Stimulated activated naive CD4-positive, alpha-beta T cell (primary cell): ENCODE results near the gene GGPS1.
"Not testable (repeated sequence)": the region's sequence is repeated elsewhere in the genome, so short reads cannot be mapped to it uniquely, and the experiment has no call there.

ENCODE experiments used
- DNase-seq, 6 experiments: peaks; one replicate each; lab custom pipeline; 2025; lab: John Stamatoyannopoulos, UW

GGPS1 gene

DNA sequence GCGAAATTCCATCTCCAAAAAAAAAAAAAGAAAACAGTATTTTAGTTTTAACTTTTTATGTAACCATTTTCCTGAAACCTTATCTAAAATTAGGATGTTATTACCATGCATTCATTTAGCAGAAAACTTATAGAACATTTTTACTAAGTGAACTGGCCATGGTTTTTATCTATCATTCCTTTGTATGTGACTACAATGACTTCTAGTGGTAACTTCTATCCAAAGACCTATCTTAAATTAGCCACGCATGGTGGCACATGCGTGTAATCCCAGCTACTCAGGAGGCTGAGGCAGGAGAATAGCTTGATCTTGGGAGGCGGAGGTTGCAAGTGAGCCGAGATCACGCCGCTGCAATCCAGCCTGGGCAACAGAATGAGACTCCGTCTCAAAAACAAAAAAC lies 11.4 kb downstream of the GGPS1 start:
- DNase-seq: no peak

DNA sequence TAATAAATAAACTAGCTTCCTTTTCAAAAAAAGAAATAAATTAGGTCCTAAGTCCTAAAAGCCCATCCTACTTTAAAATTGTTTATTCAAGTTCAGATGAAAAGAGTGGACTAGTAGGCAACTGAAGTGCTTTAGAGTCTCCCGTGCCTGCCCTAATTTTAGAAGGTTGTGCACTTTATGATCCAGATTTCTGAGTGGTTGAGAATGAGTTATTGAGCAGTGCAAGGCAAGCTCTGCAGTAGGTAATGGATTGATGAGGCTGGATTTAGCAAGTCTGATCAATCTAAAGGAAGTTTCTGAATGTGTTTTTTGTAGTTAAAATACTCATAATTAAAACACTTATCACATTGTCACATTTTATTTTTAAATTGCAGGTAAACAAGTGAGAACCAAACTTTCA lies 13.0 kb downstream of the GGPS1 start:
- no peak for DNase-seq

DNA sequence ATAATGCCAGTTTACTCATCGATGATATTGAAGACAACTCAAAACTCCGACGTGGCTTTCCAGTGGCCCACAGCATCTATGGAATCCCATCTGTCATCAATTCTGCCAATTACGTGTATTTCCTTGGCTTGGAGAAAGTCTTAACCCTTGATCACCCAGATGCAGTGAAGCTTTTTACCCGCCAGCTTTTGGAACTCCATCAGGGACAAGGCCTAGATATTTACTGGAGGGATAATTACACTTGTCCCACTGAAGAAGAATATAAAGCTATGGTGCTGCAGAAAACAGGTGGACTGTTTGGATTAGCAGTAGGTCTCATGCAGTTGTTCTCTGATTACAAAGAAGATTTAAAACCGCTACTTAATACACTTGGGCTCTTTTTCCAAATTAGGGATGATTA lies 13.7 kb downstream of the GGPS1 start:
- DNase-seq: no peak

DNA sequence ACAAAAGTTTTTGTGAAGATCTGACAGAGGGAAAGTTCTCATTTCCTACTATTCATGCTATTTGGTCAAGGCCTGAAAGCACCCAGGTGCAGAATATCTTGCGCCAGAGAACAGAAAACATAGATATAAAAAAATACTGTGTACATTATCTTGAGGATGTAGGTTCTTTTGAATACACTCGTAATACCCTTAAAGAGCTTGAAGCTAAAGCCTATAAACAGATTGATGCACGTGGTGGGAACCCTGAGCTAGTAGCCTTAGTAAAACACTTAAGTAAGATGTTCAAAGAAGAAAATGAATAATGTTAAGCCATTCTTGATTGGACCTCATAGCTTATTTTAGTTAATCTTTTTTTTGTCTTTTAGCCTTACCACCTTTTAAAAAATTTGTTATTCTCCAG lies 14.1 kb downstream of the GGPS1 start:
- no peak for DNase-seq

DNA sequence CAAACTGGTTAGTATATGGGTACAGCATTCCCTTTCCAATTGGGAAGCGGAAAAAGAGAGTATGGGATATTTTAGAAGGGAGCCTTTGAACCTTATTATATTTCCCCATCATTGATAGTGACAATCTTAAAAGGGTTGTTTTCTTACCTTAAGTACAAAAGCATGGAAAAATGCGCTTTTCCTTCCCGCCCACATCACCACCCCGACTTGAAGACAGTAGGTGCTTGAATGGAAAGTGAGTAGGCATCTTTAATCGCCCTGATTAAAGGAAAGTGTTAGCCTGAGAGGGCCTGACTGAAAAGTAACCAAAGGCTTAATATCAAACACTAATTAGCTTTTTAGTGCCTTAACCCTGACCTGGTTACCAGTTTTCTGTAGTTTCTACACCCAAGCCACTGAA lies 15.4 kb downstream of the GGPS1 start:
- DNase-seq: no peak

DNA sequence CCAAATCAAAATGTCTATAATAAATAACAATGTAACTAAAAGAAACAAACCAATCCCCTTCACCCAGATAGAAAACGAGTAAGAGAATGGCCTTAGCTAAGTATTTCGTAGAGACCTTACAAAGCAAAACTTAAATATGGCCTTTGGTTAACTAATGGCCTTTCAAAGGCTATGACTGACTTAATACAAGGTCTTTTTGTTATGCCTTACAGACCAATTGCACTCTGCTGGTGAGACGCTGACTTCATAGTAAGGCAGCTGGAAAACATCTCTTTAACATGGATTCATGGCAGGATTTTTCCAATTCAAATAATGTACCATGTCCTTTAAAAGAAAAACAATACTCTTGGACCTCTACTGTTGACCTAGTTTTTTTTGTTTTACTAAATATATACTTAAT lies 23.1 kb downstream of the GGPS1 start:
- no peak for DNase-seq

DNA sequence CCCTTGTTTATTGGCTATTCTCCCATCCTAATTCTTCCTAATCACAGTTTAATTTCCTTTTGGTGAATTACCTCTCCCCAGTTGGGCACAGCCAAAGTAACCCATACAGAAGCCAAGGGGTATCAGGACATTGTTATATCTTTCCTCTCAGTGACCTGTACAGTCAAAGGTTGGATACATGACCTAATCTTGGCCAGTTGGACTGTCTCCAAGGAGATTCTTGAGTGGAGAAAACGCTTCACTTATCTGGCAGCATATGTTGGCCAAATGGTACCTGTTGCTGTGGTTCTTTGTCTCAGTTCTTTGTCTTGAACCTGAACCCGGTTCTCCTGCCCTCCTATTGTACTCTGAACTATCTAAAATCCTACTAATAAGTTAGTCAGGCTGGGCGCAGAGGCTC lies 23.5 kb downstream of the GGPS1 start:
- no peak for DNase-seq

DNA sequence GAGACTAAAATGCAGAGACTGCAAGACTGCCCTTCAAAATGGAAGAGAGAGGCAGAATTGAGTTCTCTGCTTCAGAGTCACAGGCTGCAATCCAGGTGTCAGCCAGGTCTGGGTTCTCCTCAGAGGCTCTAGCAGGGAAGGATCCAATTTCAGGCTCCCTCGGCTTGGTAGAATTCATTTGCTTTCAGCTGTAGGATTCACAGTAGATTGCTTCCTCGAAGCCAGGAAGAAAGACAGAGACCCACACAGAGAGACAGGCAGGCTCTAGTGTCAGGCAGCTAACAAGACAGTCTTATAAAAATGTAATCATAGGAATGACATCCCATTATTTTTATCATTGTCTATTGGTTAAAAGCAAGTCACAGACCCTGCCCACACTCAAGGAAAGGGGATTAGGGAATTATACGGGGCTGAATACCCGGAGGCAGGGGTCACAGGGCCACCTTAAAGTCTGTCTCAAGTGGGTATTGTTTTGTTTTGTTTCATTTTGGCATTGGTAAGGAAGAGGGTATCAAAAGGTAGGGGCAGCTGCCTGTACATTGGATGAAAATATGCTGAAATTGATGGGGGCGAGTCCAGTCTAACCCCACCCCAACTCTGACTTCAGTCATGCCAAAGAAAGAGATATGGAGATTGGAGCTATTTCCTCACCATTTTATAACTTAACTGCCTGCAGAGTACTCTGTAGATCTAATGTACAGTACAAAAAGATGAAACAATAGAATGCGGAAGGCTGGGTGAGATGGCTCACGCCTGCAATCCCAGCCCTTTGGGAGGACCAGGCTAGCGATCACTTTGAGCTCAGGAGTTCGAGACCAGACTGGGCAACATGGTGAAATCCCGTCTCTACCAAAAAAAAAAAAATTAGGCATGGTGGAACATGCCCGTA lies 29.4 kb downstream of the GGPS1 start:
- no peak for DNase-seq

DNA sequence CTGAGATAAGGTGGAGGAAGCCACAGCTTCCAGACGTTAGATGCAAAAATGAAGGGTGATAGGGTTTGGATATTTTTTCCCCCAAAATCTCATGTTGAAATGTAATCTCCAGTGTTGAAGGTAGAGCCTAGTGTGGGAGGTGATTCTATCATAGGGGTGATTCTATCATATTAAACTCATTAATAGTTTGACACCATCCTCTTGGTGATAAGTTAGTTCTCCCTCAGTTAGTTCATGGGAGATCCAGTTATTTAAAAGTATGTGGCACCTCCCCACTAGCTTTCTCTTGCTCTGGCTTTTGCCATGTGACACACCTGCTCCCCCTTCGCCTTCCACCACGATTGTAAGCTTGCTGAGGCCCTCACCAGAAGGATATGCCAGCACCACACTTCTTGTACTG lies 30.5 kb downstream of the GGPS1 start:
- DNase-seq: no peak

DNA sequence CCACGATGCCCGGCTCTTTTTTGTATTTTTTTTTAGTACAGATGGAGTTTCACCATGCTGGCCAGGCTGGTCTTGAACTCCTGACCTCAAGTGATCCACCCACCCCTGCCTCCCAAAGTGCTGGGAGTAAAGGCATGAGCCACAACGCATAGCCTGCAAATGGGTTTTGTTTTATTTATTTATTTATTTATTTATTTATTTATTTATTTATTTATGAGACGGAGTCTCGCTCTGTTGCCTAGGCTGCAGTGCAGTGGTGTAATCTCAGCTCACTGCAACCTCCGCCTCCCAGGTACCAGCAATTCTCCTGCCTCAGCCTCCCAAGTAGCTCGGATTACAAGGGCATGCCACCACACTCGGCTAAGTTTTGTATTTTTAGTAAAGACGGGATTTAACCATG lies 35.8 kb downstream of the GGPS1 start:
- DNase-seq: not testable (repeated sequence)

DNA sequence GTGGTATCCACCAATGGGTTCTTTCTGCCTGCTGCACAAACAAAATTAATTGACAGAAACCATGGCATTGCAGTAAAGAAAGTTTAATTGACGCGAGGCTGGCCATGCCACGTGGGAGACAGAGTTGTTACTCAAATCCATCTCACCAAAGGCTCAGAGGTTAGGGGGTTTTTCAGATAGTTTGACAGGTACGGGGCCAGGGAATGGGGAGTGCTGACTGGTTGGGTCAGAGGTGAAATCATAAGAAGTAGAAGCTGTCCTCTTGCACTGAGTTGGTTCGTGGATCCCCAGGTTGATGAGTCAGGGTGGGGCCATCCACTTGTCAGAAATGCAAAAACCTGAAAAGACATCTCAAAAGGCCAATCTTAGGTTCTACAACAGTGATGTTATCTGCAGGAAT lies 37.9 kb downstream of the GGPS1 start:
- no peak for DNase-seq

DNA sequence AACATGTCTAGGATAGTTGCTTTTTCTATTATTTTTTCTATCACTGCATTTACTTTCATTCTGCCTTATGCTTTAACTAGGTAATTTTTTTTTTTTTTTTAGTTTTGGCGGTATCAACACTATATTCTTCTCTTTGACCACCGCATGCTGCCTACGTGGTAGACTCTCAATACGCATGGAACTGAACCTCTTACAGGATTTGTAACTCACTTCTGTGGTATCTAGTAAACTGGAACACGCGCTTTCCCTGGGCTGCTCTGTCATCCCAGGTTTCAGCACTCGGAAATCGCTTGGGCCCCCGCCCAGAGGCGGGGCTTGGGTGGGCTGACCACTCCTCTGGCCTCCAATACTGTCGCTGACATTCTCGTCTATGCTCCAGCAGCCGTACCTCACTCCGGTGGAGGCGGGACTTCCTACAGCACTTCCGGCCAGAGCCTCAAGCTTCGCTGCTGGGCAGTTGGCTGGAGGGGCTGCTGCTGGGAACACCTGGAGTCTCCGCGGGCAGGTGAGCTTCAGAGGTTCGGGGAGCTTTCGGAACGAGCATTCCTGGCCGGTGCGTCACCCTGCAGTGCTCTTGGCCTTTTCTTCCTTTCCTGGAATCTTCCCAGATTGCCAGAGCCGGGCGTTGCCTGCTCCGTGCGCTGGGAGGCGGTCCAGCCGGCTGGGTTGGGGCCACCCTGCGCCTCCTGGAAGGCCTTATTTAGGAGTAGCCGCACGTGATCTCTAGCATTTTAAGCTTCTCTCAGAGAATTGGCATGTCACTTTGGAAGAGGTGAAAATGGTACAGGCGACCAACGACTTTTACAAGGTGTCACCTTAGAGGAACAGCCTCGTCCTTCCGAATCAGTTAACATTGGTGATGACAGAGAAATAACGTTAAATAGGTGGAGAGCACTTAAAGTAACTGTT lies 38.9 kb downstream of the GGPS1 start, which contains the start of gene TBCE:
TSS of gene TBCE (plus strand) at position 428 of the 909 bp plus-strand sequence. CDS start 12,623 bp downstream, outside the sequence.
- DNase-seq: peak; percentile 35 to 77 (median 62)

DNA sequence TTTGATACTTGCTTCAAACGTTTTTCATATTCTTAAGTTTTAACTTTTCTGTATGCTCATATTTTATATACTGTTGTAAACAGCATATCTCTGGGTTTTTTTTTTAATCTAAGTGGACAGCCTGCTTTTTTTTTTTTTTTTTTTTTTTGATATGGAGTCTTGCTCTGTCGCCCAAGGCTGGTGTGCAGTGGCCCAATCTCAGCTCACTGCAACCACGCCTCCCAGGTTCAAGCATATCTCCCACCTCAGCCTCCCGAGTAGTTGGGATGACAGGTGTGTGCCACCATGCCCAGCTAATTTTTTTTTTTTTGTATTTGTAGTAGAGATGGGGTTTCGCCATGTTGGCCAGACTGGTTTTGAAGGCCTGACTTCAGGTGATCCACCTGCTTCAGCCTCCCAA lies 40.1 kb downstream of the GGPS1 start:
- no peak for DNase-seq

DNA sequence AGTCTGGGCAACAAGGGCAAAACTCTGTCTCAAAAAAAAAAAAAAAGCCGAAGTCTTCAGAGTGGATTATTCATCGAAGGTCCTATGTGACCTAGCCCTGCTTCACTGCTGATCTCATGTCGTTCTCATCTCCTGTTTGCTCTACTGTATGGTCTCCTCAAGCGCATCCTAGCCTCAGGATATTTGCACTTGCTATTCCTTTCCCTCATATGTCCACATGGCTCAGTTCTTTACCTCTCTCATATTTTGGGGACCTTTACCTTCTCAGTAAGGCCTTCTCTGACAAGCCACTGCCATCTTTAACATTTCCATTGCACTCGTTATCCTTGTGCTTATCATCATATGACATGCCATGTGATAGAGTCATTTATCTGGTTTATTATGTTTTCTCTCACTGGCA lies 41.4 kb downstream of the GGPS1 start:
- no peak for DNase-seq

DNA sequence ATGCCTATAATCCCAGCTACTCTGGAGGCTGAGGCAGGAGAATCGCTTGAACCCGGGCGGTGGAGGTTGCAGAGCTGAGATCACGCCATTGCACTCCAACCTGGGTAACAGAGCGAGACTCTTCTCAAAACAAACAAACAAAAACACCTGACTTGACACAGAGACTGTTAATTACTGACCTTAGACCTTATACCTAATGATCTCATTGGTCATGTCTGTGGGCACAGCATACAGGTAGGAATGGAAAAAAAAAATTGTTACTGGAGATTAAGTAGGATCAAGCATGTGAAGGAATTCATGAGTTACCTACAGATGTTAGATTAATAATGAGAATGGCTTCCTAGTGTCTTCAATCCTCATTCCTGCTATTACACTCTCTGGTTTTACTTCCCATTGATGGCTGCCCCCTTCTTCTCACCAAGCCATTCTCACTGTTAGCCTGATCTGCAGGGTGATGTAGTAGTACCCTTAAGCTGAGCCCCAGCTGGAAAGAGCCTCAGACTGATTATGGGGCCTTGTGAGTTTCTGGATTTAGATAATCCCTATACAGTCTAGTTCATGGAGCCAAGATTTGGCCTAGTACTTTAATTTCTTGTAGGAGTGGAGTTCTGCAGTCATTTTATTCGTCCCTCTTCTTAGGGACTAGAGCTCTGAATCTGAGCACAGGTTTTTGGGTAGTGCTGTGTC lies 47.7 kb downstream of the GGPS1 start:
- no peak for DNase-seq

DNA sequence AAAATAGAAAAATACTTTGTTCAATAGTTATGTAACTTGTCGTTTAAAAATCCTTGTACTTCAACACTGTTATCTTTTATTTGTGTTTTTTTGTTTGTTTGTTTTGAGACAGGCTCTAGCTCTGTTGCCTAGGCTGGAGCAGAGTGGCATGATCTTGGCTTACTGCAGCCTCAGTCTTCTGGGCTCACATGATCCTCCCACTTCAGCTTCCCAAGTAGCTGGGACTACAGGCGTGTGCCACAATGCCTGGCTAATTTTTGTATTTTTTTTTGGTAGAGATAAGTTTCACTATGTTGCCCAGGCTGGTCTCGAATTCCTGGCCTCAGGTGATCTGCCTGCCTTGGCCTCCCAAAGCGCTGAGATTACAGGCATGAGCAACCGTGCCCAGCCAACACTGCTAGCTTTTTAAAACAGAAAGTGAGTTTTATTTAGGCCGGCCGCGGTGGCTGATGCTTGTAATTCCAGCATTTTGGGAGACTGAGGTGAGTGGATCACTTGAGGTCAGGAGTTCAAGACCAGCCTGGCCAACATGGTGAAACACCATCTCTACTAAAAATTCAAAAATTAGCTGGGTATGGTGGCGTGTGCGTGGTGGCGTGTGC lies 49.9 kb downstream of the GGPS1 start:
- DNase-seq: not testable (repeated sequence)

DNA sequence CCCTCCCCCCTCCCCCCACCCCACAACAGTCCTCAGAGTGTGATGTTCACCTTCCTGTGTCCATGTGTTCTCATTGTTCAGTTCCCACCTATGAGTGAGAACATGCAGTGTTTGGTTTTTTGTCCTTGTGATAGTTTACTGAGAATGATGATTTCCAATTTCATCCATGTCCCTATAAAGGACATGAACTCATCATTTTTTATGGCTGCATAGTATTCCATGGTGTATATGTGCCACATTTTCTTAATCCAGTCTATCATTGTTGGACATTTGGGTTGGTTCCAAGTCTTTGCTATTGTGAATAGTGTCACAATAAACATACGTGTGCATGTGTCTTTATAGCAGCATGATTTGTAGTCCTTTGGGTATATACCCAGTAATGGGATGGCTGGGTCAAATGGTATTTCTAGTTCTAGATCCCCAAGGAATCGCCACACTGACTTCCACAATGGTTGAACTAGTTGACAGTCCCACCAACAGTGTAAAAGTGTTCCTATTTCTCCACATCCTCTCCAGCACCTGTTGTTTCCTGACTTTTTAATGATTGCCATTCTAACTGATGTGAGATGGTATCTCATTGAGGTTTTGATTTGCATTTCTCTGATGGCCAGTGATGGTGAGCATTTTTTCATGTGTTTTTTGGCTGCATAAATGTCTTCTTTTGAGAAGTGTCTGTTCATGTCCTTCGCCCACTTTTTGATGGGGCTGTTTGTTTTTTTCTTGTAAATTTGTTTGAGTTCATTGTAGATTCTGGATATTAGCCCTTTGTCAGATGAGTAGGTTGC lies 53.8 kb downstream of the GGPS1 start:
- not testable (repeated sequence) for DNase-seq

DNA sequence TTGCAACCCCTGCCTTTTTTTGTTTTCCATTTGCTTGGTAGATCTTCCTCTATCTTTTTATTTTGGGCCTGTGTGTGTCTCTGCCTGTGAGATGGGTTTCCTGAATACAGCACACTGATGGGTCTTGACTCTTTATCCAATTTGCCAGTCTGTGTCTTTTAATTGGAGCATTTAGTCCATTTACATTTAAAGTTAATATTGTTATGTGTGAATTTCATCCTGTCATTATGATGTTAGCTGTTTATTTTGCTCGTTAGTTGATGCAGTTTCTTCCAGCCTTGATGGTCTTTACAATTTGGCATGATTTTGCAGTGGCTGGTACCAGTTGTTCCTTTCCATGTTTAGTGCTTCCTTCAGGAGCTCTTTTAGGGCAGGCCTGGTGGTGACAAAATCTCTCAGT lies 57.3 kb downstream of the GGPS1 start:
- DNase-seq: not testable (repeated sequence)

DNA sequence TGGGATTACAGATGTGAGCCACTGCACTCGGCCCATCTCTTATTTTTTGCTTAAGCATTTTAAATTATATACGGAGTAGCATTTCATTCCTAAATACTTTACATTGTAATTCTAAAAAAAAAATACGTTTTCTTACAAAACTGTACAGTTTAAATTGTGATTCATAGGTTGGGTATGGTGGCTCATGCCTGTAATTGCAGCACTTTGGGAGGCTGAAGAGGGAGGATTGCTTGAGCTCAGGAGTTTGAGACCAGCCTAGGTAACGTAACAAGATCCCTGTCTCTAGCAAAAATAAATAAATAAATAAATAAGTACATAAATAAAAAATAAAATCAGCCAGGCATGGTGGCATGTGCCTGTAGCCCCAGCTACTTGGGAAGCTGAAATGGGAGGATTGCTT lies 63.5 kb downstream of the GGPS1 start:
- DNase-seq: no peak
